ENCODE results near the gene QRICH1. TPM values are rescaled to one million over a fixed set of nuclear protein-coding genes. Genes with fewer than 3 reads are reported as not detected.

QRICH1 gene
- total and polyA plus RNA-seq, 2 of the 4 experiments (the other 2 are of a cell fraction) = 62.7 to 77.3 TPM

- no peak overlapping the region for H3K23ac ChIP-seq (ENCODE audit: low read depth, low read length)
- H3K56ac ChIP-seq (ENCODE audit: extremely low read depth, insufficient read depth, low read length) = no peak overlapping the region
- H3K4ac ChIP-seq (ENCODE audit: low read depth, low read length) = no peak overlapping the region
- H2AK5ac ChIP-seq (ENCODE audit: low read depth, low read length) = no peak overlapping the region
- no peak overlapping the region for H3K4me2 ChIP-seq (ENCODE audit: low read depth, low read length)
- H3K27ac ChIP-seq (ENCODE audit: insufficient read depth, low read length) = no peak overlapping the region
- H3K9me1 ChIP-seq (ENCODE audit: insufficient read depth, low read length) = peaks cover 4% of the 10 kb centered on the region
- intact Hi-C loops (cut with micrococcal nuclease) = no loop called here
- no peak overlapping the region for H2BK120ac ChIP-seq (ENCODE audit: low read depth, low read length)
- no peaks in the 10 kb centered on the region for H3K27me3 ChIP-seq (ENCODE audit: control insufficient read depth, insufficient read depth, low read length)
- in situ Hi-C loops (cut with MboI; ENCODE audit: low sequenced_read_pairs) = no loop called here
- H2BK5ac ChIP-seq (ENCODE audit: low read depth, low read length, poor library complexity, severe bottlenecking) = no peak overlapping the region
- no peak overlapping the region for H2BK20ac ChIP-seq (ENCODE audit: low read depth, low read length)
- POLR2A ChIA-PET (ENCODE audit: unreplicated experiment) = no interaction called here
- CTCF ChIA-PET = no interaction called here
- H2AK9ac ChIP-seq (replicated peaks; ENCODE audit: low read depth, low read length, poor library complexity) = no peak overlapping the region
- no peak for TF ChIP-seq CEBPB (IDR thresholded peaks at IDR 0.05; ENCODE audit: low read depth, low read length)
- no peak for TF ChIP-seq MXI1 (IDR thresholded peaks at IDR 0.05; ENCODE audit: borderline replicate concordance, low read depth, low read length)
- TF ChIP-seq SMC3 (IDR thresholded peaks at IDR 0.05; ENCODE audit: low read depth, low read length) = no peak
- no peak for TF ChIP-seq BHLHE40 (IDR thresholded peaks at IDR 0.05; ENCODE audit: low read depth, low read length)
- no peak for TF ChIP-seq RFX5 (IDR thresholded peaks at IDR 0.05; ENCODE audit: low read depth, low read length)
- no peak for TF ChIP-seq POLR2A (IDR thresholded peaks at IDR 0.05; ENCODE audit: low read depth, low read length)
- no peak for TF ChIP-seq CTCF (conservative IDR thresholded peaks at IDR 0.05; ENCODE audit: low read depth, low read length)
- no peak for TF ChIP-seq CHD1 (IDR thresholded peaks at IDR 0.05; ENCODE audit: low read depth, low read length)
- TF ChIP-seq, protein P1, sequence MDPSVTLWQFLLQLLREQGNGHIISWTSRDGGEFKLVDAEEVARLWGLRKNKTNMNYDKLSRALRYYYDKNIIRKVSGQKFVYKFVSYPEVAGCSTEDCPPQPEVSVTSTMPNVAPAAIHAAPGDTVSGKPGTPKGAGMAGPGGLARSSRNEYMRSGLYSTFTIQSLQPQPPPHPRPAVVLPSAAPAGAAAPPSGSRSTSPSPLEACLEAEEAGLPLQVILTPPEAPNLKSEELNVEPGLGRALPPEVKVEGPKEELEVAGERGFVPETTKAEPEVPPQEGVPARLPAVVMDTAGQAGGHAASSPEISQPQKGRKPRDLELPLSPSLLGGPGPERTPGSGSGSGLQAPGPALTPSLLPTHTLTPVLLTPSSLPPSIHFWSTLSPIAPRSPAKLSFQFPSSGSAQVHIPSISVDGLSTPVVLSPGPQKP (IDR thresholded peaks at IDR 0.05; ENCODE audit: borderline replicate concordance, low read depth, low read length) = no peak
- no peak for TF ChIP-seq MAFK (IDR thresholded peaks at IDR 0.05; ENCODE audit: low read depth, low read length)
- TF ChIP-seq, protein P2, sequence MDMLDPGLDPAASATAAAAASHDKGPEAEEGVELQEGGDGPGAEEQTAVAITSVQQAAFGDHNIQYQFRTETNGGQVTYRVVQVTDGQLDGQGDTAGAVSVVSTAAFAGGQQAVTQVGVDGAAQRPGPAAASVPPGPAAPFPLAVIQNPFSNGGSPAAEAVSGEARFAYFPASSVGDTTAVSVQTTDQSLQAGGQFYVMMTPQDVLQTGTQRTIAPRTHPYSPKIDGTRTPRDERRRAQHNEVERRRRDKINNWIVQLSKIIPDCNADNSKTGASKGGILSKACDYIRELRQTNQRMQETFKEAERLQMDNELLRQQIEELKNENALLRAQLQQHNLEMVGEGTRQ (IDR thresholded peaks at IDR 0.05; ENCODE audit: low read depth, low read length) = no peak
- TF ChIP-seq NFE2L2 (IDR thresholded peaks at IDR 0.05; ENCODE audit: low read depth, low read length) = no peak
- H2BK15ac ChIP-seq (ENCODE audit: low read depth, low read length) = no peak overlapping the region
- H4K20me1 ChIP-seq (ENCODE audit: insufficient read depth, low read length) = no peaks in the 10 kb centered on the region
- H3K9me3 ChIP-seq (ENCODE audit: control insufficient read depth, insufficient read depth, low read length) = no peaks in the 10 kb centered on the region
- H3K36me3 ChIP-seq (ENCODE audit: control insufficient read depth, insufficient read depth, low read length) = peaks cover 80% of the 10 kb centered on the region
- 78% methylated on average over 5 of the region's 6 CpGs; no CpG with 5 or more reads in 1 of the 2 experiments for WGBS, 2 experiments (ENCODE audit: extremely low coverage in 2 of 2, insufficient read length in 1 of 2)
- no peak overlapping the region for H4K8ac ChIP-seq (ENCODE audit: low read depth in 2 of 2, low read length in 2 of 2)
- H3K9ac ChIP-seq (ENCODE audit: low read depth, low read length) = no peak overlapping the region
- H3K4me1 ChIP-seq (ENCODE audit: control insufficient read depth, insufficient read depth, low read length) = no peaks in the 10 kb centered on the region
- ATAC-seq (ENCODE audit: low read depth) = no peak
- no peak overlapping the region for H3K4me3 ChIP-seq (ENCODE audit: insufficient read depth, low read depth, low read length)
- dilution Hi-C loops (cut with HindIII; ENCODE audit: low sequenced_read_pairs, unreplicated experiment) = no loop called here
- no peak overlapping the region for H2AFZ ChIP-seq (replicated peaks; ENCODE audit: low read length, poor library complexity)
- no peak overlapping the region for H3K14ac ChIP-seq (replicated peaks; ENCODE audit: low read depth, low read length)
- no peak overlapping the region for H4K91ac ChIP-seq (ENCODE audit: insufficient read depth, low read depth, low read length)
- DNase-seq = no peak
- H3K79me1 ChIP-seq (ENCODE audit: low read depth in 1 of 2, low read length in 2 of 2) = peaks cover 14 to 15% of the 10 kb centered on the region in 2 experiments
- no peak overlapping the region for H4K5ac ChIP-seq (ENCODE audit: low read depth, low read length)
- no peak overlapping the region for H3K18ac ChIP-seq (ENCODE audit: low read depth, low read length)
- no TSS peak for BruUV-seq (replicated peaks)
These were observed 17.5 kb upstream of the QRICH1 start for GRCh38 chr3:49111347-49111746.
